B cell (primary cell): ENCODE measurements around the gene PPP2R1A. TPM values are rescaled to one million over a fixed set of nuclear protein-coding genes. Genes with fewer than 3 reads are reported as not detected.
A peak's percentile ranks its signal among the peaks of the same experiment; 100 is the strongest.

ENCODE experiments used
- ATAC-seq: fragments of 200-7000 bp; cut with Tn5 transposase; one replicate; pipeline ENCODE4 v1.10.0; 2021; ENCODE audit warnings: low read depth, mild to moderate bottlenecking, moderate number of reproducible peaks, moderate library complexity
- CTCF ChIA-PET: fragments of 350-600 bp; sonication (Branson Sonifier 250); formaldehyde crosslinking; loops from one replicate; lab custom pipeline; 2021; ENCODE audit warnings: antibody characterized with exemption, inconsistent platforms; lab: Charles Lee
- POLR2A ChIA-PET: fragments of 350-600 bp; sonication (Branson Sonifier 250); formaldehyde crosslinking; loops from one replicate; lab custom pipeline; 2021; ENCODE audit warnings: antibody characterized with exemption; lab: Charles Lee
- DNase-seq: peaks from one replicate; pipeline ENCODE4 v3.0.0; 2013
- H2AFZ ChIP-seq: 2 replicates; pipeline ENCODE4 v1.6.1; 2012; ENCODE audit warnings: mild to moderate bottlenecking, low read depth, low read length; ENCODE audit not compliant: insufficient read depth, poor library complexity, severe bottlenecking
- H3K27ac ChIP-seq, 2 donors: 1 replicate in 1 of 2; 2 replicates in 1 of 2; pipeline ENCODE4 v1.5.1; 2012 to 2013; ENCODE audit warnings: low read length in 2 of 2, mild to moderate bottlenecking in 2 of 2, moderate library complexity in 1 of 2
- H3K27me3 ChIP-seq, 4 experiments: fragments of 200-600 bp in 1 of 4; sonication (generic) in 1 of 4; replicated peaks in 1 of 4; 1 replicate in 2 of 4; 2 replicates in 2 of 4; pipeline versions ENCODE4 v1.6.1 to v1.7.0; 2013 to 2016; ENCODE audit warnings: low read length in 3 of 4, mild to moderate bottlenecking in 2 of 4, mixed read lengths in 1 of 4, moderate library complexity in 1 of 4; ENCODE audit not compliant: insufficient read depth in 4 of 4, control insufficient read depth in 3 of 4; ENCODE audit errors: control extremely low read depth in 1 of 4
- H3K36me3 ChIP-seq, 2 experiments: replicated peaks in 1 of 2; 1 replicate in 1 of 2; 2 replicates in 1 of 2; pipeline versions ENCODE4 v1.6.1 to v1.7.1; 2013; ENCODE audit warnings: low read length in 1 of 2; ENCODE audit not compliant: insufficient read depth in 2 of 2, control insufficient read depth in 1 of 2; ENCODE audit errors: control extremely low read depth in 1 of 2, extremely low read depth in 1 of 2
- H3K4me1 ChIP-seq, 2 donors: fragments of 200-600 bp in 1 of 2; sonication (generic) in 1 of 2; 1 replicate in 1 of 2; 2 replicates in 1 of 2; pipeline versions ENCODE4 v1.5.1 to v1.6.1; 2013 to 2017; ENCODE audit warnings: low read length in 2 of 2; ENCODE audit not compliant: control insufficient read depth in 2 of 2, insufficient read depth in 2 of 2
- H3K4me2 ChIP-seq: replicated peaks from 2 replicates; pipeline ENCODE3; 2012; ENCODE audit warnings: mild to moderate bottlenecking, low read depth, low read length; ENCODE audit not compliant: poor library complexity, severe bottlenecking
- H3K4me3 ChIP-seq, 5 experiments: fragments of 200-600 bp in 1 of 5; sonication (generic) in 1 of 5; 1 replicate in 3 of 5; 2 replicates in 2 of 5; pipeline versions ENCODE4 v1.5.1 to v1.7.0; 2011 to 2016; ENCODE audit warnings: low read length in 4 of 5, mild to moderate bottlenecking in 4 of 5, low read depth in 2 of 5, control low read depth in 1 of 5, moderate library complexity in 1 of 5; ENCODE audit not compliant: insufficient read depth in 1 of 5; ENCODE audit errors: control extremely low read depth in 1 of 5, extremely low read depth in 1 of 5
- H3K79me2 ChIP-seq: fragments of 200-600 bp; sonication (generic); one replicate; pipeline ENCODE4 v1.6.0; 2016; ENCODE audit warnings: low read length; ENCODE audit not compliant: control insufficient read depth, insufficient read depth
- H3K9ac ChIP-seq: fragments of 200-600 bp; sonication (generic); 2 replicates; pipeline ENCODE4 v1.6.1; 2017; ENCODE audit warnings: mild to moderate bottlenecking, low read length, moderate library complexity
- H3K9me3 ChIP-seq, 3 donors: one replicate each; pipeline versions ENCODE4 v1.6.1 to v1.7.1; 2013; ENCODE audit warnings: low read length in 2 of 3; ENCODE audit not compliant: control insufficient read depth in 2 of 3, insufficient read depth in 1 of 3; ENCODE audit errors: control extremely low read depth in 1 of 3
- H4K20me1 ChIP-seq: 2 replicates; pipeline ENCODE4 v1.6.0; 2012; ENCODE audit warnings: mild to moderate bottlenecking, low read length; ENCODE audit not compliant: insufficient read depth, control insufficient read depth, poor library complexity, severe bottlenecking
- H3K27ac Mint-ChIP-seq: one replicate; pipeline ENCODE4 v1.8.0; 2021; ENCODE audit warnings: mixed read lengths
- H3K27me3 Mint-ChIP-seq: one replicate; pipeline ENCODE4 v1.8.0; 2021; ENCODE audit warnings: mixed read lengths
- H3K4me1 Mint-ChIP-seq: one replicate; pipeline ENCODE4 v1.8.0; 2021; ENCODE audit warnings: mixed read lengths
- H3K4me3 Mint-ChIP-seq: one replicate; pipeline ENCODE4 v1.8.0; 2021; ENCODE audit warnings: mixed read lengths
- H3K9me3 Mint-ChIP-seq: one replicate; pipeline ENCODE4 v1.8.0; 2022; ENCODE audit warnings: mixed read lengths; ENCODE audit not compliant: insufficient read depth
- EZH2 ChIP-seq: IDR thresholded peaks from 2 replicates; pipeline ENCODE4 v1.6.1; 2012; ENCODE audit warnings: borderline replicate concordance, low read depth, mild to moderate bottlenecking, moderate library complexity, low read length; ENCODE audit not compliant: insufficient read depth, poor library complexity, severe bottlenecking
- WGBS: methylation state at CpG from one replicate; pipeline ENCODE4 v1.1.5; 2013; ENCODE audit warnings: missing lambda C conversion rate; ENCODE audit not compliant: insufficient coverage; 5-methylcytosine and 5-hydroxymethylcytosine counted together
- intact Hi-C: fragments of 100-400 bp; cut with micrococcal nuclease; formaldehyde crosslinking; loops from one replicate; pipeline ENCODE4 v1.10.0; 2022
- polyA plus RNA-seq: library from polyadenylated mRNA; depleted of rRNA; stranded (reverse); fragments of >200 nt; gene quantifications from 2 replicates; pipeline ENCODE4 v1.2.3, GENCODE V29; 2012
- total RNA-seq, 2 donors: library from RNA; stranded (reverse); fragments of 120-200 nt in 1 of 2; gene quantifications; 1 replicate in 1 of 2; 2 replicates in 1 of 2; pipeline versions ENCODE4 v1.2.3 to v1.2.4, GENCODE V29; 2013 to 2022
- TF ChIP-seq, protein P1 (sequence below): fragments of 200-600 bp; IDR thresholded peaks from one replicate; pipeline ENCODE4 v1.8.0; 2022; ENCODE audit warnings: antibody characterized with exemption, mild to moderate bottlenecking

Gene PPP2R1A
- total and polyA plus RNA-seq, 2 donors (not counting 1 experiment from before 2014, with no cell fraction given), result 108 to 202 TPM

DNA sequence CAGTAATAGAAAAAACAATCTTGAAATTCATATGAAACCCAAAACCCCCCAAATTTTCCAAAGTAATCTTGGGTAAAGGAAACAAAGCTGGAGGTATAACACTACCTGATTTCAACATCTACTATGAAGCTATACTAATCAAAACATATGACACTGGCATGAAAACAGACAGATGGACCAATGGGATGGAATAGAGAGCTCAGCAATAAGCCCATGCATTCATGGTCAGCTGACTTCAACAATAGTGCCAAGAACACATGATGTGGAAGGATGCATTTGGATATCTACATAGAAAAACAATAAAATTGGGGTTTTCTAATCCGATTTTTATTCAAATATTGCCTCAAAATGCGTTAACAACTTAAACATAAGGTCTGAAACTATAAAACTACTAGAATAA lies 47.3 kb downstream of the PPP2R1A start:
- Histone ChIP-seq H4K20me1 (no peaks in the 10 kb centered on the region), H2AFZ (no peak overlapping the region), H3K27ac (no peak overlapping the region), H3K27me3 (no peaks in the 10 kb centered on the region), H3K79me2 (no peaks in the 10 kb centered on the region), H3K9me3 (no peaks in the 10 kb centered on the region), H3K4me3 (no peak overlapping the region), H3K4me2 (no peak overlapping the region), H3K36me3 (no peaks in the 10 kb centered on the region), H3K9ac (no peak overlapping the region), H3K4me1 (no peaks in the 10 kb centered on the region)
- ChIA-PET POLR2A (no interaction called here), CTCF (interaction anchor here (0.6 to 5.5 kb wide), 21 partner anchors 8 to 1639 kb away, joined by 3 to 82 read pairs (median 4); partner anchors contain the start of genes PPP2R1A, ZNF616, ZNF816 and ZNF836)
- H3K4me1 Mint-ChIP-seq, result no peaks in the 10 kb centered on the region
- no peak overlapping the region for H3K27ac Mint-ChIP-seq
- H3K9me3 Mint-ChIP-seq, result no peaks in the 10 kb centered on the region
- no peaks in the 10 kb centered on the region for H3K27me3 Mint-ChIP-seq
- intact Hi-C loops, result loop anchor here (1.0 kb wide), 1 partner anchor 142 kb away; the partner anchor contains the start of gene ZNF841
- no CpG with 5 or more reads among the region's 2 CpGs for WGBS
- no peak for DNase-seq
- H3K4me3 Mint-ChIP-seq, result no peak overlapping the region
- TF ChIP-seq, protein P1, sequence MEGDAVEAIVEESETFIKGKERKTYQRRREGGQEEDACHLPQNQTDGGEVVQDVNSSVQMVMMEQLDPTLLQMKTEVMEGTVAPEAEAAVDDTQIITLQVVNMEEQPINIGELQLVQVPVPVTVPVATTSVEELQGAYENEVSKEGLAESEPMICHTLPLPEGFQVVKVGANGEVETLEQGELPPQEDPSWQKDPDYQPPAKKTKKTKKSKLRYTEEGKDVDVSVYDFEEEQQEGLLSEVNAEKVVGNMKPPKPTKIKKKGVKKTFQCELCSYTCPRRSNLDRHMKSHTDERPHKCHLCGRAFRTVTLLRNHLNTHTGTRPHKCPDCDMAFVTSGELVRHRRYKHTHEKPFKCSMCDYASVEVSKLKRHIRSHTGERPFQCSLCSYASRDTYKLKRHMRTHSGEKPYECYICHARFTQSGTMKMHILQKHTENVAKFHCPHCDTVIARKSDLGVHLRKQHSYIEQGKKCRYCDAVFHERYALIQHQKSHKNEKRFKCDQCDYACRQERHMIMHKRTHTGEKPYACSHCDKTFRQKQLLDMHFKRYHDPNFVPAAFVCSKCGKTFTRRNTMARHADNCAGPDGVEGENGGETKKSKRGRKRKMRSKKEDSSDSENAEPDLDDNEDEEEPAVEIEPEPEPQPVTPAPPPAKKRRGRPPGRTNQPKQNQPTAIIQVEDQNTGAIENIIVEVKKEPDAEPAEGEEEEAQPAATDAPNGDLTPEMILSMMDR, result no peak
- no peak for TF ChIP-seq EZH2
- no peak for ATAC-seq

DNA sequence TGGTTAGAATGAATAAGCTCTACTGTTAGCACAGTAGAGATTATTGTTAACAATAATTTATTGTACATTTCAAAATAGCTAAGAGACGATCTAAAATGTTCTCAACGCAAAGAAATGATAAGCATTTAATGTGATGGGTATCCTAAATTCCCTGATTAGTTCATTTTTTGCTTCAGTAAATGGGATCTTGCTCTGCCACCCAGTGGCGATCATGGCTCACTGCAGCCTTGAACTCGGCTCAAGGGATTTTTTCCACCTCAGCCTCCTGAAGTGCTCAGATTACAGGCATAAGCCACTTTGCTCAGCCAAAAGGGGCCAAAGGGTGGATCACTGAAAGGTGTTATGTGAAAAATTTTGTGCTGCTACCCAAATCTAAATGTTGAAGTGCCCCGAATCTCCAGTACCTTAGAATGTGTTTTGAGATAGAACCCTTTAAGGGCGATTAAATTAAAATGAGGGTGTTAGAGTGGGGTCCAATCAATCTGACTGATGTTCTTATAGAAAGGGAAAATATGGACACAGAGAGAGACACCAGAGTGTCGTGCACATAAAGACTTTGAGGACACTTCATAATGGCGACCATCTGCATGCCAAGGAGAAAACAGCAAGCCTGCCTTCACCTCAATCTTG lies 48.0 kb downstream of the PPP2R1A start:
- ChIA-PET POLR2A (no interaction called here), CTCF (interaction anchor here (0.8 to 5.5 kb wide), 19 partner anchors 9 to 725 kb away, joined by 3 to 82 read pairs (median 4); partner anchors contain the start of genes PPP2R1A, ZNF616, ZNF816 and ZNF836)
- no peak overlapping the region for H3K27ac Mint-ChIP-seq
- no peaks in the 10 kb centered on the region for H3K4me1 ChIP-seq
- H3K9me3 Mint-ChIP-seq, result no peaks in the 10 kb centered on the region
- DNase-seq, result peak; percentile 74
- no peaks in the 10 kb centered on the region for H3K36me3 ChIP-seq
- no peaks in the 10 kb centered on the region for H3K27me3 Mint-ChIP-seq
- H3K9ac ChIP-seq, result no peak overlapping the region
- H3K4me2 ChIP-seq, result no peak overlapping the region
- no peaks in the 10 kb centered on the region for H3K27me3 ChIP-seq
- H3K79me2 ChIP-seq, result no peaks in the 10 kb centered on the region
- 33% methylated on average over 3 of the region's 8 CpGs for whole genome bisulfite sequencing
- H2AFZ ChIP-seq, result no peak overlapping the region
- H3K27ac ChIP-seq, result no peak overlapping the region
- no peak overlapping the region for H3K4me3 Mint-ChIP-seq
- TF ChIP-seq EZH2, result no peak
- TF ChIP-seq, protein P1, result peak; percentile 93
- peak; percentile 77 for ATAC-seq
- no peak overlapping the region for H3K4me3 ChIP-seq
- no peaks in the 10 kb centered on the region for H4K20me1 ChIP-seq
- no peaks in the 10 kb centered on the region for H3K9me3 ChIP-seq
- no peaks in the 10 kb centered on the region for H3K4me1 Mint-ChIP-seq
- intact Hi-C loops, result loop anchor here (1.0 kb wide), 2 partner anchors 49 to 143 kb away; partner anchors contain the start of gene ZNF841
